ENCODE data around the gene TACC2.

The TACC2 gene

DNA sequence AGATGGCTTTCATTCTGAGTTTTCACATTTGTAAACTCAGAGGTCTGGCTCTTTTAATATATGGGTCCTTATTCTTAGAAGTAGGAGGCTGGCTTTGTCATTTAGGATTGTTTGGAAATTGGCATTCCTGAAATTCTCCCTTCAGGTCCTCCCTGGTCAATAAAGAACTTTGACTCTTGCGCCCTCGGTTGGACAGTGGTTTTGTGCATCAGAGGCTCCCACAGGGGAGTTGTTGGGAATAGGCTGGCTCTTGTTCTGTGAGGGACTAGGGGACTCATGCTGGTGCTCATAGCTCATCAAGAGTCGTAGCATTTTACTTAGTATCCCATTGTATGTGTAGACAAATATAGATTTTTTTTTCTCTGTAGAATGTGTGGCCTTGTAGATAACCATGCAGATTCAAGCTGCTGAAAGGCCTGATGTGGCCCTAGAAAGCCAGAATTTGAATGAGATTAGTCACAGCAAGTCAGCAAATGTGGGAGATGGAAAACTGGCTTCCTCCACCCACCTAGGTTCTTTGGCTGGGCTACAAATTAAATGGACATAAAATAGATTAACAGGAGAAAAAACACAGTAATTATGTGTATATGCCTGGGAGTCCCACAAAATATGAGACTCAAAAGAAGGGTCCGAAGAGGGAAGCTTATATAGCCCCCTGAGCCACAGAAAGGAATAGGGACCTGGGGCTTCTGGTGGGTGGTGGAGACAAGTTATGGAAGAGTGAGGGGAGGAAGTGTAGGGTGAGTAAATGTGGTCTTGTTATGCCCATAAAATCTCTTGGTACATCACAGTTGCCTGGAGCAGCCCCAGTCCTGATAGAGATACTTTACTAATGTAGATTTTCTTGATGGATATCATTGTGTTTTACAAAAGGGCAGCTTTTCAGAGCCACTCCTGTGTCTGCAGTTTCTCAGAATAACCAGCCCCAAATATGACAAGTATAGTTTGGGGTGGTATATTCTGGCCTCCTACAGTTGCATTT lies 187.6 kb downstream of the TACC2 start:
- TF ChIP-seq, protein P1, sequence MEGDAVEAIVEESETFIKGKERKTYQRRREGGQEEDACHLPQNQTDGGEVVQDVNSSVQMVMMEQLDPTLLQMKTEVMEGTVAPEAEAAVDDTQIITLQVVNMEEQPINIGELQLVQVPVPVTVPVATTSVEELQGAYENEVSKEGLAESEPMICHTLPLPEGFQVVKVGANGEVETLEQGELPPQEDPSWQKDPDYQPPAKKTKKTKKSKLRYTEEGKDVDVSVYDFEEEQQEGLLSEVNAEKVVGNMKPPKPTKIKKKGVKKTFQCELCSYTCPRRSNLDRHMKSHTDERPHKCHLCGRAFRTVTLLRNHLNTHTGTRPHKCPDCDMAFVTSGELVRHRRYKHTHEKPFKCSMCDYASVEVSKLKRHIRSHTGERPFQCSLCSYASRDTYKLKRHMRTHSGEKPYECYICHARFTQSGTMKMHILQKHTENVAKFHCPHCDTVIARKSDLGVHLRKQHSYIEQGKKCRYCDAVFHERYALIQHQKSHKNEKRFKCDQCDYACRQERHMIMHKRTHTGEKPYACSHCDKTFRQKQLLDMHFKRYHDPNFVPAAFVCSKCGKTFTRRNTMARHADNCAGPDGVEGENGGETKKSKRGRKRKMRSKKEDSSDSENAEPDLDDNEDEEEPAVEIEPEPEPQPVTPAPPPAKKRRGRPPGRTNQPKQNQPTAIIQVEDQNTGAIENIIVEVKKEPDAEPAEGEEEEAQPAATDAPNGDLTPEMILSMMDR (conservative IDR thresholded peaks at IDR 0.05; ENCODE audit: low read length) = no peak
- DNase-seq (ENCODE audit: low read depth) = no peak
- H3K4me3 ChIP-seq (ENCODE audit: low read length) = no peak overlapping the region

DNA sequence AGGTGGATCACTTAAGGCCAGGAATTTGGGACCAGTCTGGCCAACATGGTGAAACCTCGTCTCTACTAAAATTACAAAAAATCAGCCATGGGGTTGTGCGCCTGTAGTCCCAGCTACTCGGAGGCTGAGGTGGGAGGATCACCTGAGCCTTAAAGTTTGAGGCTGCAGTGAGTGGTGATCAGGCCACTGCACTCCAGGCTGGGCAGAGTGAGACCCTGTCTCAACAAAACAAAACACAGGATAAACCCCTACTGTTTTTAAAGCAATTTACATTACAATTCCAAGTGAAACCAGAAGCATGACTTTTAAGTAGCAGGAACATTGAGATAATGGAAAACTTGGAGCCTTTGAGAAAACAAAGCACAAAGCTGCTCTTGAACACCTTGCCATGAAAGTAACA lies 189.7 kb downstream of the TACC2 start:
- H3K4me3 ChIP-seq (ENCODE audit: low read length) = no peak overlapping the region
- TF ChIP-seq, protein P1 (conservative IDR thresholded peaks at IDR 0.05; ENCODE audit: low read length) = no peak
- DNase-seq (ENCODE audit: low read depth) = no peak

DNA sequence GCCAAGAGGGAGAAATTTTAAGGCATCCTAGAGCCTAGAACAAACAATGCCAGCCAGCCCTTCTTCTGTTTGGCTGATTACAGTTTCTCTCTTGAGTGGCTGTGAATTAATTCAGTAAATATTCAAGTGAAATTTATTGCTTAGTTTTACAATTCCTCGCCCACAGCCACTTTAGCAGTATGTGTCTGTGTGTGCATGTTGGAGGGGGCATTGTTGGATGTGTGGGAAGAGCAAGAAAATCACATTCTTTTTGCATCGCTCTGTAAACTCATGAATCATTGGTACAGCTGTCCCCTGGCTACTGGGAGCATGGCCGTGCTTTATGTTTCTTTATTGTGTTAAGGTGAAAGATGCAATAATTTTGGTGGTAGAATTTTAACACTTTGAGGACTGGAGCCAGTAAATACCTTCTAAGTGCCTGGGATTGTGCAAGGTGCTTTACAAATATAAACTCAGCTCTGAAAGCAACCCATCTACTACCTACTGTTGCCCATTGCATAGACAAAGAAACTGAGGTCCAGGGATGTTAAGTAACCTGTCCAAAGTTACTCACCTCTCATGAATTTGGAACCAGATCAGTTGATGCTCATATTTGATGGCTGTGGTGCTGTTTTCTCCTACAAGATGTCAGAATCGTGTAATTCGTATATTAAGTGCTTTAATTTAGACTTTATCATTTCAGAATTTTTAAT lies 192.2 kb downstream of the TACC2 start:
- peak; percentile 71 for DNase-seq (ENCODE audit: low read depth)
- TF ChIP-seq, protein P1 (conservative IDR thresholded peaks at IDR 0.05; ENCODE audit: low read length) = no peak

DNA sequence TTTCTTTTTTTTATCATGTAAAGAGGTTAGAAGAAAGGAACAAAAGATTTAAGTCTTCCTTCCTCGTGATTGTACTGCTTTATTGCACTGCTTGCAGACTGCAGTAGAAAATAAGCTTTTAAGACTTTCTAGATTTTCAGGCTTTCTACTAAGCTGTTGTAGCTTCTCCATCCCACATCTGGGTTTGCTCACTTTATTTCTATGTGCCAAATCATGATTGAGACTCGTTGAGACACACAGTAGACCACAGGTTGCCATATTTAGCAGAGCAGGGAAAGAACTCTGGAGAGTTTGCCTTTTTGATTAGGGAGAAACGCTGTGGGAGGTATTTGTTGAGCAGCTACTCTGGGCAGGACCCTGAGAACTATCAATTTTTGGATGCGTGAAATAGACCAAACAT lies 192.9 kb downstream of the TACC2 start:
- H3K4me3 ChIP-seq (ENCODE audit: low read length) = no peak overlapping the region
- TF ChIP-seq, protein P1 (conservative IDR thresholded peaks at IDR 0.05; ENCODE audit: low read length) = no peak
- peak; percentile 69 for DNase-seq (ENCODE audit: low read depth)

More for the DNA sequence above, 192.2 kb downstream of the TACC2 start:
- H3K4me3 ChIP-seq (ENCODE audit: low read length) = no peak overlapping the region

DNA sequence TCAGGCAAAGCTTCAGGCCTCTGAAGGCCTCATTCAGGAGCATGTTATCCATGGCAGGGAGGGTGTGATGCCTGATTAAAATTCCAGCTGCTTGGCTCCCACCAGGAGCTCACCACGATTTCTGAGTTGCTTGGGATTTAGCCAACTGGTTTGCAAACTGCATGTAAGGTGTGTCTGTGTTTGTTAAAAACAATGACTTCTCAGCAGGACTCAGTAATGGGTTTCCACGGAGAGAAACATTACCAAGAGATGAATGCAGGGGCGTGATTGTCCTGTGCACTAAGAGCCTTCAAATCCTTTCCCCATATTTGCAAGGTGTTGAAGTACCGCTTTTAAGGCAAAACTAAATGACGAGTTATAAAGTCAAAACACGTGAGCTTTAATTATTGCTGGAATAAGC lies 193.3 kb downstream of the TACC2 start:
- DNase-seq (ENCODE audit: low read depth) = peak; percentile 42
- no peak overlapping the region for H3K4me3 ChIP-seq (ENCODE audit: low read length)
- TF ChIP-seq, protein P1 (conservative IDR thresholded peaks at IDR 0.05; ENCODE audit: low read length) = no peak

DNA sequence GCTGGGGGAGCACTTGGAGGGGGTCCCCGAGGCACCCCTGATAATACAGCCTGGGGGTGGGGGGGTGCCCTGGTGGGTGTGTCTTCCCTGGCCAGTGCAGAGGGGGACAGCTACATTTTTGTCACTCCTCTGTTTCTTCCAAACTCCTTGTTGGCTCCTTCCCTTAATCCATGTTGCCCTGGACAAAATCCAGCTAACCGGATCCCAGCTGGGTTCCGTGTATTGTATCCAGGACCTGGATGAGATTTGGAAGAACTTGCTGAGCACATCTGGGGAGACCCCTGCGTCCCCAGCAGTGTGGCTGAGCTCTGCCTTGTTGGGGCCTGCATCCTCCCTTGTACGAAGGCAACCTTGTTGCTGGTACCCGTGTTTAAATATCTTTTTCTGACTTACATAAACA lies 195.3 kb downstream of the TACC2 start:
- no peak for DNase-seq (ENCODE audit: low read depth)
- TF ChIP-seq, protein P1 (conservative IDR thresholded peaks at IDR 0.05; ENCODE audit: low read length) = no peak
- no peak overlapping the region for H3K4me3 ChIP-seq (ENCODE audit: low read length)

Measured in AG10803 (cell line).